B cell (primary cell): Measurements from ENCODE around the gene ZNF594.
"Not testable (repeated sequence)": the region's sequence is repeated elsewhere in the genome, so short reads cannot be mapped to it uniquely, and the experiment has no call there.

Experiments used
- CTCF ChIP-seq: fragments of 200-600 bp; IDR thresholded peaks from one replicate; pipeline ENCODE4 v1.8.0; 2022; ENCODE audit warnings: antibody characterized with exemption, mild to moderate bottlenecking
- EZH2 ChIP-seq: IDR thresholded peaks from 2 replicates; pipeline ENCODE4 v1.6.1; 2012; ENCODE audit warnings: borderline replicate concordance, low read depth, mild to moderate bottlenecking, moderate library complexity, low read length; ENCODE audit not compliant: insufficient read depth, poor library complexity, severe bottlenecking

GRCh38 chr17:5132503-5133225 is 59.0 kb downstream of the ZNF594 start:
- TF ChIP-seq CTCF, EZH2: not testable (repeated sequence)
